GM12801 (cell line): Measurements from ENCODE around the gene COMT.

Source experiments
- TF ChIP-seq, protein P1 (sequence below): IDR thresholded peaks from one replicate; pipeline ENCODE4 v1.5.1; 2011; ENCODE audit warnings: control low read depth; ENCODE audit not compliant: insufficient read length; ENCODE audit errors: extremely low read depth

Gene COMT

DNA sequence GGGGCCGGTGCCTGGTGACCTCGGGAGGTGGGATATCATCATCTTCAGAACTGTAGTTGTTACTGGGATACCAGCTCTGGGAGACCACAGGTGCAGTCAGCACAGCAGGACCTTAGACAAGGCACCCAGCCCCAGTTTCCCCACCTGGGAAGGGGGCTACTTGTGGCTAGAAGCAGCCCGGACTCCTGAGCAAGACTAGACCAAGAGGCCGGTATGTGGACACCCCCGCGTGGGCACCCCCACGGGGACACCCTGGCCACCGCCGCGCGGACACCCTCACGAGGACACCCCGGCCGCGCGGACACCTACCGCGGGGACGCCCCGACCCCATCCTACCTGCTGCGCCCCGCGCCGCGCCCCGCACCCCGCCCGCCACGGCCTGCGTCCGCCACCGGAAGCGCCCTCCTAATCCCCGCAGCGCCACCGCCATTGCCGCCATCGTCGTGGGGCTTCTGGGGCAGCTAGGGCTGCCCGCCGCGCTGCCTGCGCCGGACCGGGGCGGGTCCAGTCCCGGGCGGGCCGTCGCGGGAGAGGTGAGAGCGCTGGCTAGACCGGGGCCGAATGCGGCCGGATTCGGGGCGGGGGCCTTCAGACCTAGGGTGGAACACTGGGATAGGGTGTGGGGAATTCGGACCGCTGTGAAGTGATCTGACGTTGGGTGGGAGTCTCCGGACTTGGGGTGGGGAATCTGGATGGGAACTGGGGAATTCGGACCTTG is at the start of gene COMT, which contains the start of gene TXNRD2:
COMT (plus strand) TSS at position 408 of the 718 bp plus-strand sequence. CDS start 20,755 bp downstream, outside the sequence.
TXNRD2 (minus strand) TSS at position 454 of the 718 bp plus-strand sequence; CDS start at position 439, 15 bp downstream.
- TF ChIP-seq, protein P1, sequence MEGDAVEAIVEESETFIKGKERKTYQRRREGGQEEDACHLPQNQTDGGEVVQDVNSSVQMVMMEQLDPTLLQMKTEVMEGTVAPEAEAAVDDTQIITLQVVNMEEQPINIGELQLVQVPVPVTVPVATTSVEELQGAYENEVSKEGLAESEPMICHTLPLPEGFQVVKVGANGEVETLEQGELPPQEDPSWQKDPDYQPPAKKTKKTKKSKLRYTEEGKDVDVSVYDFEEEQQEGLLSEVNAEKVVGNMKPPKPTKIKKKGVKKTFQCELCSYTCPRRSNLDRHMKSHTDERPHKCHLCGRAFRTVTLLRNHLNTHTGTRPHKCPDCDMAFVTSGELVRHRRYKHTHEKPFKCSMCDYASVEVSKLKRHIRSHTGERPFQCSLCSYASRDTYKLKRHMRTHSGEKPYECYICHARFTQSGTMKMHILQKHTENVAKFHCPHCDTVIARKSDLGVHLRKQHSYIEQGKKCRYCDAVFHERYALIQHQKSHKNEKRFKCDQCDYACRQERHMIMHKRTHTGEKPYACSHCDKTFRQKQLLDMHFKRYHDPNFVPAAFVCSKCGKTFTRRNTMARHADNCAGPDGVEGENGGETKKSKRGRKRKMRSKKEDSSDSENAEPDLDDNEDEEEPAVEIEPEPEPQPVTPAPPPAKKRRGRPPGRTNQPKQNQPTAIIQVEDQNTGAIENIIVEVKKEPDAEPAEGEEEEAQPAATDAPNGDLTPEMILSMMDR = no peak

DNA sequence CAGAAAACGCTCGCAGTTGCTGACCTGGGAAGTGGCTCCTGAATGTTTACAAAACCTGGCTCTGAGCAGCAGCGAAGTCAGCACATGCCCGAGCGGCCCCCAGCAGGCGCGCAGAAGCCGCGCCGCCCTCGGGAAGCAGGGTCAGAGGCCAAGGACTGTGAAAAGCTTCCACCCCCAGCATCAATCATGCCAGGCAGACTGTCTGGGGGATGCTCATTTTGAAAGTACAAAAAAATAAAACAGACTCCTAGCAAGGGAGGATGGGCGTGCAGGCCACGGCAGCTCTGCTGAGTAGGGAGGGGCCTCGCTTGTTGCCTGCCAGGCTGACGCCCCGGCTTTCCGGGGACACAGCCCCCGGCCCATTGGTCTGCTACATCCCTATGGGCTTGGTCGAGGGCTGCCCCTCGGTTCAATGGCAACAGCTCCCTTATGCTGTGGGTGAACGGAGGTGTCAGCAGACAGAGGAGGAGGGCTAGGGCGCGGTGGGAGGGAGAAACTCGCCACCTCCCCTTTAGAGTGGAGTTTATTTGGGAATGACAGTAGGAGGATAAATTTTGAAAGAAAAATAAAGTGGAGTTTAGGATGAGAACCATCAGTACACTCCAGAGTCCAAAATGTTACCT is 49.2 kb upstream of the COMT start:
- TF ChIP-seq, protein P1 = no peak

DNA sequence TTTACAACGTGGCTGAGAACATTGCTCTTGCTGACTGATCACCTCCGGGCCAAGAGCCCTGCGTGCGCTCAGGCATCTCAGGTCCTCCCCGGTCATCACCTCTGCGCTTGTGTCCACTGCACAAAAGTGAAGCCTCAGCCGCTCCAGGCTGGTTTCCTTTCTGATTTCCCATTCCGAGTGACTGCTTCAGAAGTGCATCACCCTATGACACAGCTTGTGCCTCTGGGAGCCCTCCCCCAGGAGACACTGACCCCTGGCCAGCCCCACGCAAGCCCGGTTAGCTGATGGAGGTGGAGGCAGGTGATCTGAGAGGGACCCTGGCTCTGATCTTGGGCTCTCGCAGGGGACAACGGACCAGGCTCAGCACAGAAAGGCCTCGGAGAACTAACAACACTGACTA is 48.6 kb upstream of the COMT start:
- TF ChIP-seq, protein P1 = no peak

DNA sequence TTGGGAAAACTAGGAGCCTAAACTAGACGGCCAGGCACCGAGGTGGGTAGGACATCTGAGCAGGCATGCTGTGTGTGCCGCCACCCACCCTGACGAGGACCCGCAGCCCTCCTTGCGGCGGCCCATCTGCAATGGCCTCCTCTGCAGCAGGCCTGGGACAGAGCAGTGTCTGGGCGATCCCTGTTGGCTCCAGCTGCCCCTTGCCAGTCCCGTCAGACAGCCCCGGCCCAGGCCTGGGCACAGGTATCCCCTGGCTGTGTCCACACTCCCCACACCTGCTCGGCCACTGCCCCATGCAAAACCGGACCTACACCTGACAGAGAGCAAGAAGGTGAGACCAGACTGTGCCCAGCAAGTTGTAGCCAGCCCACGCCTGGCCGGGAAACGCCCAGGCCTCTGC is 48.2 kb upstream of the COMT start:
- TF ChIP-seq, protein P1 = no peak

DNA sequence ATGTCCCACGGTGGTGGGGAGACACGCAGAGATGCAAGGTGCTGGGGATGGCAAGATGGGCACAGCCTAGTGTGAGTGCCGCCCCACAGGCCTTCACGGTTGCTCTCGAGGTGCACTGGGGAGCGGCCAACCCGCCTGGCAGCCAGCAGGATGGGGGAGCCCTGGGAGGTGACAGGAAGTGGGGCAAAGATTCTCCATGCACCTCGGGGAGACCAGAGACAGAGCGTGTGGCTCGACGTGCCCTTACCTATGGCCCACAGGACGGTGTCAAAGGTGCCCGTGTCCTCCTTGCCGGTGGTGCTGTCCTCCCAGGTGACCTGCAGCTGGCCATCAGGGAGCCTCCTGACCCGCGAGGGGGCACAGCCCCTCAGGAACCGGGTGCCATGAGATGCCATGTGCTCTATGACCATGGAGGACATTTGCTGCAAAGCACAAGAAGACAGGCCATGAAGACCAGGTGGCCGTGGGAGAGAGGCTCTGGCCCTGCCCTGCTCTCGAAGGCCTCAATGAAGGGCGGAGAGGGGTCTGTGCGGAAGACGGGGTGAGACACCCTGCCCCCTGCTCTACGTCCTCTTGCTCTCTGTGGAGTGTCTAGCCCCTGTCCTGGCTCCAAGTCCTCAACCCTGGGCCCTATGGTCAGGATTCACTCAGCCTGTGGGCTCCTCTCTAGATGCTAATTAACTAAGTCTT is 46.3 kb upstream of the COMT start:
- TF ChIP-seq, protein P1 = no peak

DNA sequence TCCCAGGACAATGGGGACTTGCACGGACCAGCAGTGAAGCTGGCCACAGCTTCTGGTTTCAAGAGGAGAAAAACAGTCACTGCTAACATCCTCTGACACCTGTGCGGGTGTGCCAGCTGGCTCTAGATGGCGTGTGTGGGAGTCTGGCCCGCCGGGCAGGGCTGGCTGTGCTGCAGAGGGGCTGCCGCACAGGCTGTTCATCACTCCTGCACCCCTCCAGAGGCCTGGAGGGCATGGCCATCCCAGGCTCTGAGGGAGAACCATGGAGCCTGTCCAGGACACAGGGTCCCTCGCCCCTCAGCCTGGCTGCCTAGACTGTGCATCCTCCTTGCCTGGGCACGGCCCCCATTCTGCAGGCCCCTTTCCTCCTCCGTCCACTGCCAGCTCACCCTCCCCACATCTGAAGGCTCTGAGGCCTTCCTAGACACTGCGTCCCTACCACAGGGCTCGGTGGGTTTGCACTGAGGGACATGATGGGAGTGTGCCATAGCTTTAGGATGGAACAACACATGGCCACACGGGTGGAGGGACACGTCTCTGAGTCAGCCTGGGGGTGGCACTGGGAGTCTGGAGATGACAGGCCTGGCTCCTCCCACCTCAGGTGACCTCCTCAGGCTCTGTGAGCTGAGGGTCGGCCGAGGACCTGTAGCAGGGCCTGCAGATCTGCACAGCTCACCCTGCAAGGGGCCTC is 44.8 kb upstream of the COMT start:
- TF ChIP-seq, protein P1 = no peak

DNA sequence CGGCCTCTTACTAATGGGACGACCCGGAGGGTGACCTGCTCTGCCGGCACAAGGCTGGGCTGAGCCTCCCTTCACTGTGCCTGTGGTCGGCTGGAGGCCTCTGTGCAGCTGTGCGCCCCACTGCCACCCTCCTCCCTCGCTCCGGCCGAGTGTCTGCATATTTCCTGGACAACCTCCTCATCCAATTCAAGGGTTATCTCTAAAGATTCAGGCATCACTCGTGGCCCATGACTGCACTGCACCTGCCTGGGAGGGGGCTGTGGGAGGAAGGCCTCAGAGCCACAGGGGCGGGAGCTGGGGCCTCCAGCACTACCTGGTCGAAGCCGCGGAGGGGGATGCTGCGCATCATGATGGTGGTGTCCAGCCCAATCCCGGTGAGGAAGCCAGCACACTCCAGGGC is 43.8 kb upstream of the COMT start:
- TF ChIP-seq, protein P1 = no peak
